GM13977 (cell line): ENCODE results near the gene TBC1D2B.
"Not testable (repeated sequence)": the region's sequence is repeated elsewhere in the genome, so short reads cannot be mapped to it uniquely, and the experiment has no call there.

Source experiments
- DNase-seq: peaks from one replicate; pipeline ENCODE4 v3.0.0; 2012; ENCODE audit warnings: low spot score
- in situ Hi-C: fragments of 300-500 bp; cut with MboI; formaldehyde crosslinking; loops from one replicate; pipeline ENCODE4 v1.12.0; 2022; ENCODE audit warnings: low sequenced_read_pairs, low pct_unique_long_range_greater_than_20kb, mixed read lengths, inconsistent platforms; ENCODE audit not compliant: unreplicated experiment
- TF ChIP-seq, protein P1 (sequence below): IDR thresholded peaks from 2 replicates; pipeline ENCODE4 v1.5.1; 2012; ENCODE audit warnings: mild to moderate bottlenecking, control low read depth; ENCODE audit not compliant: insufficient read depth; ENCODE audit errors: extremely low read depth, missing control alignments

TBC1D2B gene

DNA sequence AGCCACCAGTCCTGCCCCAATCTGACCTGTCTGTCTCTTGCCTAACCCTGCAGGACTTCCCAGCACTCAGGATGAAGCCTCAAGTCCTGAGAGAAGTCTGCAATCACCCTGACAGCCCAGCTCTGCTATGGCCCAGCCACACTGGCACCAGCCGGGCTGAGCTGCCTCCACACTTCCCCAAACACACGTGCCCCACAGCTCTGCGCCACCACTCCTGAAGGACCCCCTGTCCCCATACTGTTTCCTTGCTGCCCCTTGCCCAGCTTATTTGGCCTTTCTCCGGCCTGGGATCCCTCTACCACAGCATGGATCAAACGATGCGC, 76.6 kb downstream of the TBC1D2B start:
- in situ Hi-C loops: loop anchor here (10.0 kb wide), 1 partner anchor 94 kb away; the partner anchor contains the start of gene SH2D7
- DNase-seq: no peak
- TF ChIP-seq, protein P1, sequence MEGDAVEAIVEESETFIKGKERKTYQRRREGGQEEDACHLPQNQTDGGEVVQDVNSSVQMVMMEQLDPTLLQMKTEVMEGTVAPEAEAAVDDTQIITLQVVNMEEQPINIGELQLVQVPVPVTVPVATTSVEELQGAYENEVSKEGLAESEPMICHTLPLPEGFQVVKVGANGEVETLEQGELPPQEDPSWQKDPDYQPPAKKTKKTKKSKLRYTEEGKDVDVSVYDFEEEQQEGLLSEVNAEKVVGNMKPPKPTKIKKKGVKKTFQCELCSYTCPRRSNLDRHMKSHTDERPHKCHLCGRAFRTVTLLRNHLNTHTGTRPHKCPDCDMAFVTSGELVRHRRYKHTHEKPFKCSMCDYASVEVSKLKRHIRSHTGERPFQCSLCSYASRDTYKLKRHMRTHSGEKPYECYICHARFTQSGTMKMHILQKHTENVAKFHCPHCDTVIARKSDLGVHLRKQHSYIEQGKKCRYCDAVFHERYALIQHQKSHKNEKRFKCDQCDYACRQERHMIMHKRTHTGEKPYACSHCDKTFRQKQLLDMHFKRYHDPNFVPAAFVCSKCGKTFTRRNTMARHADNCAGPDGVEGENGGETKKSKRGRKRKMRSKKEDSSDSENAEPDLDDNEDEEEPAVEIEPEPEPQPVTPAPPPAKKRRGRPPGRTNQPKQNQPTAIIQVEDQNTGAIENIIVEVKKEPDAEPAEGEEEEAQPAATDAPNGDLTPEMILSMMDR: no peak

GRCh38 chr15:78000091-78000926, 77.2 kb downstream of the TBC1D2B start:
- TF ChIP-seq, protein P1: peak; percentile 93
- peak; percentile 77 for DNase-seq
- in situ Hi-C loops: loop anchor here (10.0 kb wide), 1 partner anchor 94 kb away; the partner anchor contains the start of gene SH2D7

DNA sequence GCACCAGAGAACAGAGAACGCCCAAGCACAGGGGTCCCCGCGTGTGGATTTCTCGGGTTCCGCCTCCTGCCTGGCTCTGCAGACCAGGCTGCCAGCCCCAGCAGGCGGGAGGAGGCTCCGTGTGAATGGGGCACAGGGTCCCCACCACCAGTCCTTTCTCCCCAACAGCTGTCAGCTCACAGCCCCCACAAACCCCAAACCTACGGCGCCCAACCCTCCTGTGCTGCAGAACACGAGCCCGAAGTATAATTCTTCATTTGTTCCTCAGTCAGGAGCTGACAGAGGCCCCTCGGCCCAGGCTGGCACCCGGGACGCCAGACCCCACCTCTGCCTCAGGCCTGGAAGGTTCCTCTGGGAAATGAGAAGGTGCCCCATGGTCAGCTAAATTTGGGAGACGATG, 78.0 kb downstream of the TBC1D2B start:
- DNase-seq: no peak
- TF ChIP-seq, protein P1: no peak
- in situ Hi-C loops: no loop called here

GRCh38 chr15:77998592-77998991, 78.9 kb downstream of the TBC1D2B start:
- TF ChIP-seq, protein P1: no peak
- no peak for DNase-seq
- in situ Hi-C loops: no loop called here

- in situ Hi-C loops, DNase-seq: not testable (repeated sequence)
Observed at GRCh38 chr15:77997761-77998554, 79.6 kb downstream of the TBC1D2B start.

DNA sequence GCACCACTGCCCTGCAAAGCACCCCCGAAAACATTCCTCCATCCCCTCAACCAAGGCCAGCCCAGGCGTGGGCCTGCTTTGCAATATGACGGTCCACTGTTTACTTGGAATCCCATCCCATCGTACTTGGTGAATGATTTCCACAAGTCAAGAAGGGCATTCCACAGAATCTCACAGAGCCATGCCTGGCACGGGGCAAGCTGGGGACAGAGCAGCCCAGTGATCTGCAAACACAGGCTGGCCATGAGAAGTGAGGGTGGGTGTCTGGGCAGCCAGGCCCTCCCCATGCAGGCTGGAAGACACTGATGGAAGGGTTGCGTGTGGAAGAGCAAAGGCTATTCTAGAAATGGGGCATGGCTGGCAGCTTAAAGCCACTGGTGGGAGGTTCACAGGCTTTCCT, 80.3 kb downstream of the TBC1D2B start:
- in situ Hi-C loops, DNase-seq: not testable (repeated sequence)

GRCh38 chr15:77996713-77997171, 80.8 kb downstream of the TBC1D2B start:
- DNase-seq, in situ Hi-C loops: not testable (repeated sequence)

DNA sequence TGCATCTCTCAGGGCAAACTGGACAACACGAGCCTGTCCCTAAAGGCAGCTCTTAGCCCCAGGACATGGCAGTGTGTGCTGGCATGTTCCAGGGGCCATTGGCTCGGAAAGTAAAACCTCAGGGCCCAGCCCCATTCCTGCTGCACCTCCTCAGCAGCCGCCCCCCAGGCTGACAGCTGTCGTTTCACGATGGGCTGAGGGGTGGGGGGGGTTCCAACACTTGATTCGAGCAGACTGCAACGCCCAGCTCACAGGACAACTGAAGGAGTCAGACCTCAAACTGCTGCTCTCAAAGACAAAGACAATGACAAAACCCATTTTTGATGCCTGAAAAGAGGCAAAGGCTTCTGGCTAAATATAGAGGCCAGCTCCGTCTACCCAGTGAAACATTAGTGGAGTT, 81.3 kb downstream of the TBC1D2B start:
- DNase-seq, in situ Hi-C loops: not testable (repeated sequence)

GRCh38 chr15:77995537-77995918, 82.0 kb downstream of the TBC1D2B start:
- DNase-seq, in situ Hi-C loops: not testable (repeated sequence)
